ENCODE data around the gene MYO1C. TPM values are rescaled to one million over a fixed set of nuclear protein-coding genes. Genes with fewer than 3 reads are reported as not detected.

The MYO1C gene
- total and polyA plus RNA-seq, 9 of the 15 experiments (the other 6 are each of a cell fraction or from before 2014, with no cell fraction given) = 0.46 to 32.5 (median 11.6) TPM

- TF ChIP-seq ZNF785 (CRISPR knock-in tag; IDR thresholded peaks at IDR 0.05) (no peak), MEIS2 (IDR thresholded peaks at IDR 0.05; ENCODE audit: partially characterized antibody) (peak; percentile 73), HMGXB4 (CRISPR knock-in tag; IDR thresholded peaks at IDR 0.05) (peak; percentile 77; the same call in 1 of the 2 replicates), KLF1 (tag; IDR thresholded peaks at IDR 0.05) (0 out of 2 replicates have a peak, but pooled peaks have one; percentile 53), TAF1 (IDR thresholded peaks at IDR 0.05; ENCODE audit: control insufficient read depth, extremely low read depth, insufficient read depth, low read length, severe bottlenecking) (peak; percentile 79), POU5F1 (IDR thresholded peaks at IDR 0.05; ENCODE audit: borderline replicate concordance, low read depth, low read length, partially characterized antibody) (peak; percentile 11), ZNF583 (CRISPR knock-in tag; IDR thresholded peaks at IDR 0.05) (0 out of 2 replicates have a peak, but pooled peaks have one; percentile 34), ZBTB17 (CRISPR knock-in tag; IDR thresholded peaks at IDR 0.05) (no peak), EP300 (IDR thresholded peaks at IDR 0.05; ENCODE audit: low read length) (peak; percentile 29; the same call in 1 of the 2 replicates), MXI1 (IDR thresholded peaks at IDR 0.05; ENCODE audit: low read depth, low read length) (no peak), POLR2A (conservative IDR thresholded peaks at IDR 0.05) (peak; percentile 90), POLR2G (IDR thresholded peaks at IDR 0.05; ENCODE audit: low read depth, low read length) (peak; percentile 98), ZNF766 (CRISPR knock-in tag; conservative IDR thresholded peaks at IDR 0.05) (peak; percentile 51; the same call in 1 of the 2 replicates), PHF8 (IDR thresholded peaks at IDR 0.05; ENCODE audit: borderline replicate concordance, low read length) (peak; percentile 88; the same call in 1 of the 2 replicates), CEBPZ (IDR thresholded peaks at IDR 0.05; ENCODE audit: borderline replicate concordance, low read depth, low read length) (no peak), JUN (IDR thresholded peaks at IDR 0.05; ENCODE audit: borderline replicate concordance, low read depth, low read length) (0 out of 2 replicates have a peak, but pooled peaks have one; percentile 10), JUN (CRISPR knock-in tag; IDR thresholded peaks at IDR 0.05; ENCODE audit: borderline replicate concordance) (no peak), TEAD4 (IDR thresholded peaks at IDR 0.05; ENCODE audit: low read length) (no peak), TEAD4 (CRISPR knock-in tag; IDR thresholded peaks at IDR 0.05; ENCODE audit: borderline replicate concordance) (no peak)
- TF ChIP-seq, protein P1, sequence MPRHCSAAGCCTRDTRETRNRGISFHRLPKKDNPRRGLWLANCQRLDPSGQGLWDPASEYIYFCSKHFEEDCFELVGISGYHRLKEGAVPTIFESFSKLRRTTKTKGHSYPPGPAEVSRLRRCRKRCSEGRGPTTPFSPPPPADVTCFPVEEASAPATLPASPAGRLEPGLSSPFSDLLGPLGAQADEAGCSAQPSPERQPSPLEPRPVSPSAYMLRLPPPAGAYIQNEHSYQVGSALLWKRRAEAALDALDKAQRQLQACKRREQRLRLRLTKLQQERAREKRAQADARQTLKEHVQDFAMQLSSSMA (CRISPR knock-in tag; IDR thresholded peaks at IDR 0.05) = peak; percentile 99
- TF ChIP-seq, protein P2, sequence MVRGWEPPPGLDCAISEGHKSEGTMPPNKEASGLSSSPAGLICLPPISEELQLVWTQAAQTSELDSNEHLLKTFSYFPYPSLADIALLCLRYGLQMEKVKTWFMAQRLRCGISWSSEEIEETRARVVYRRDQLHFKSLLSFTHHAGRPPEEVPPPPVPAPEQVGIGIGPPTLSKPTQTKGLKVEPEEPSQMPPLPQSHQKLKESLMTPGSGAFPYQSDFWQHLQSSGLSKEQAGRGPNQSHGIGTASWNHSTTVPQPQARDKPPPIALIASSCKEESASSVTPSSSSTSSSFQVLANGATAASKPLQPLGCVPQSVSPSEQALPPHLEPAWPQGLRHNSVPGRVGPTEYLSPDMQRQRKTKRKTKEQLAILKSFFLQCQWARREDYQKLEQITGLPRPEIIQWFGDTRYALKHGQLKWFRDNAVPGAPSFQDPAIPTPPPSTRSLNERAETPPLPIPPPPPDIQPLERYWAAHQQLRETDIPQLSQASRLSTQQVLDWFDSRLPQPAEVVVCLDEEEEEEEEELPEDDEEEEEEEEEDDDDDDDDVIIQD (CRISPR knock-in tag; IDR thresholded peaks at IDR 0.05) = no peak
Observed at GRCh38 chr17:1455797-1456599, 36.5 kb downstream of the MYO1C start, which contains the start of gene CRK (continued).
